SU-DHL-6 (cell line): ENCODE results near the gene CHSY3.

Source experiments
- H2AFZ ChIP-seq: fragments of 200-600 bp; sonication (generic); 2 replicates; pipeline ENCODE4 v1.6.1; 2014; ENCODE audit warnings: low read depth, mild to moderate bottlenecking, moderate library complexity, mixed read lengths, antibody characterized with exemption, low read length; ENCODE audit not compliant: severe bottlenecking
- H3F3A ChIP-seq: fragments of 200-600 bp; shearing (Covaris generic); 2 replicates; pipeline ENCODE4 v1.6.0; 2016; ENCODE audit warnings: antibody characterized with exemption, mild to moderate bottlenecking; ENCODE audit not compliant: insufficient read depth
- H3K27ac ChIP-seq: fragments of 200-600 bp; sonication (generic); 2 replicates; pipeline ENCODE4 v1.5.1; 2016; ENCODE audit warnings: low read depth, mild to moderate bottlenecking, low read length, moderate library complexity, mixed read lengths
- H3K27me3 ChIP-seq: fragments of 200-600 bp; sonication (generic), shearing (Covaris generic); 2 replicates; pipeline ENCODE4 v1.6.0; 2014; ENCODE audit warnings: mild to moderate bottlenecking, low read length
- H3K36me3 ChIP-seq: fragments of 200-600 bp; sonication (generic); 2 replicates; pipeline ENCODE4 v1.6.1; 2014; ENCODE audit warnings: mild to moderate bottlenecking, low read length, mixed read lengths
- H3K4me2 ChIP-seq: fragments of 300-600, 200-600 bp; shearing (Covaris generic), sonication (generic); 2 replicates; pipeline ENCODE4 v1.6.0; 2014; ENCODE audit warnings: low read length, low read depth, mild to moderate bottlenecking; ENCODE audit not compliant: poor library complexity, severe bottlenecking
- H3K4me3 ChIP-seq: fragments of 200-600 bp; sonication (generic); 2 replicates; pipeline ENCODE4 v1.5.1; 2014; ENCODE audit warnings: antibody characterized with exemption, low read length, mild to moderate bottlenecking, mixed read lengths; ENCODE audit not compliant: insufficient read depth, poor library complexity, severe bottlenecking
- H3K79me2 ChIP-seq: fragments of 200-600 bp; sonication (generic); 2 replicates; pipeline ENCODE4 v1.6.1; 2014; ENCODE audit warnings: mild to moderate bottlenecking, low read length, moderate library complexity; ENCODE audit not compliant: insufficient read depth
- H3K9ac ChIP-seq: fragments of 200-600 bp; sonication (generic); 2 replicates; pipeline ENCODE4 v1.7.0; 2014; ENCODE audit warnings: mild to moderate bottlenecking, low read length
- H3K9me2 ChIP-seq: fragments of 200-600 bp; sonication (generic); replicated peaks from 2 replicates; pipeline ENCODE4 v1.6.1; 2014; ENCODE audit warnings: low read length; ENCODE audit not compliant: insufficient read depth
- H3K9me3 ChIP-seq: fragments of 200-600 bp; sonication (generic); 2 replicates; pipeline ENCODE4 v1.6.1; 2014; ENCODE audit warnings: low read length, mixed read lengths; ENCODE audit not compliant: insufficient read depth
- H4K20me1 ChIP-seq: fragments of 200-600 bp; sonication (generic); 2 replicates; pipeline ENCODE4 v1.6.1; 2014; ENCODE audit warnings: low read depth, mild to moderate bottlenecking, antibody characterized with exemption, low read length, moderate library complexity, mixed read lengths
- EZH2phosphoT487 ChIP-seq: fragments of 200-600 bp; sonication (generic), shearing (Covaris generic); conservative IDR thresholded peaks from 2 replicates; pipeline ENCODE4 v1.6.1; 2018; ENCODE audit warnings: mild to moderate bottlenecking, antibody characterized with exemption, low read length, moderate library complexity, mixed read lengths
- TF ChIP-seq, protein P1 (sequence below): fragments of 200-600 bp; sonication (generic); IDR thresholded peaks from one replicate; pipeline ENCODE4 v1.5.1; 2017; ENCODE audit warnings: antibody characterized with exemption, mild to moderate bottlenecking, low read length, moderate library complexity; ENCODE audit not compliant: insufficient read depth, poor library complexity, severe bottlenecking

Gene CHSY3

DNA sequence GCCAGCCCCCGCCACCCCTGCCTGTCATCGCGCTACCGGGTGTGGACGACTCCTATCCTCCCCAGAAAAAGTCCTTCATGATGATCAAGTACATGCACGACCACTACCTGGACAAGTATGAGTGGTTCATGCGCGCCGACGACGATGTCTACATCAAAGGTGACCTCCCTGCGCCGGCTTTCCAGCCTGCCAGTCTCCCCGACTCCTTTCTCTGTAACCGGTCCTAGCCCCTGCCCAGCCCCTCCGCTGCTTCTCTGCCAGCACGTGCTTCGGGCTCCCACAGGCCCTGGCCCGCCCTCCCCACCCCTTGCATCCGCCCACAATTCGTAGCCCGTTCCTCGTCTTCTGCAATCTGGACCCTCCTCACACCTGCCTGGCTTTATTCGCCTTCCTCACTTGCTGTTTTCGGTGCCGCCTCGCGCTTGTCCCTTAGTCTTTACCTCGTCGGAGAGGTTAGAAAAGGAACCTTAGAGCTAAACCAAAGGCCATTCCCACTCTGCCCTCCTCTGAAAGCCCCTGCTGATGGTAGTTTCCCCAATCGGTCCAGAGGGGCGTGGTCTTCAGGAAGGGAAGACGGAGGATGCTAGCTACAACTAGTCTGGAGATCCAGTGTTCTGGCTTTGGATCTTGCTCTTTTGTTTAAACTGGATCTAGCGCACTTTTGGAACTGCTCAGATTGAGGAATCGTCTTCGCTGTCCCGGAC lies 1.4 kb downstream of the CHSY3 start:
- Histone ChIP-seq H3K4me3 (no peak overlapping the region), H3K27ac (no peak overlapping the region), H3K4me2 (no peak overlapping the region), H3F3A (no peaks in the 10 kb centered on the region), H3K36me3 (no peaks in the 10 kb centered on the region), H3K9ac (no peak overlapping the region), H2AFZ (no peak overlapping the region), H4K20me1 (no peaks in the 10 kb centered on the region), H3K27me3 (no peaks in the 10 kb centered on the region), H3K79me2 (no peaks in the 10 kb centered on the region), H3K9me2 (no peaks in the 10 kb centered on the region), H3K9me3 (no peaks in the 10 kb centered on the region)
- TF ChIP-seq, protein P1, sequence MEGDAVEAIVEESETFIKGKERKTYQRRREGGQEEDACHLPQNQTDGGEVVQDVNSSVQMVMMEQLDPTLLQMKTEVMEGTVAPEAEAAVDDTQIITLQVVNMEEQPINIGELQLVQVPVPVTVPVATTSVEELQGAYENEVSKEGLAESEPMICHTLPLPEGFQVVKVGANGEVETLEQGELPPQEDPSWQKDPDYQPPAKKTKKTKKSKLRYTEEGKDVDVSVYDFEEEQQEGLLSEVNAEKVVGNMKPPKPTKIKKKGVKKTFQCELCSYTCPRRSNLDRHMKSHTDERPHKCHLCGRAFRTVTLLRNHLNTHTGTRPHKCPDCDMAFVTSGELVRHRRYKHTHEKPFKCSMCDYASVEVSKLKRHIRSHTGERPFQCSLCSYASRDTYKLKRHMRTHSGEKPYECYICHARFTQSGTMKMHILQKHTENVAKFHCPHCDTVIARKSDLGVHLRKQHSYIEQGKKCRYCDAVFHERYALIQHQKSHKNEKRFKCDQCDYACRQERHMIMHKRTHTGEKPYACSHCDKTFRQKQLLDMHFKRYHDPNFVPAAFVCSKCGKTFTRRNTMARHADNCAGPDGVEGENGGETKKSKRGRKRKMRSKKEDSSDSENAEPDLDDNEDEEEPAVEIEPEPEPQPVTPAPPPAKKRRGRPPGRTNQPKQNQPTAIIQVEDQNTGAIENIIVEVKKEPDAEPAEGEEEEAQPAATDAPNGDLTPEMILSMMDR: no peak

GRCh38 chr5:129906177-129906887 lies 2.1 kb downstream of the CHSY3 start:
- Histone ChIP-seq H3K9me2 (no peaks in the 10 kb centered on the region), H3K4me2 (no peak overlapping the region), H3K36me3 (no peaks in the 10 kb centered on the region), H3K4me3 (no peak overlapping the region), H3K27me3 (no peaks in the 10 kb centered on the region), H3K27ac (no peak overlapping the region), H4K20me1 (no peaks in the 10 kb centered on the region), H3K9ac (no peak overlapping the region), H3K79me2 (no peaks in the 10 kb centered on the region), H3F3A (no peaks in the 10 kb centered on the region), H3K9me3 (no peaks in the 10 kb centered on the region), H2AFZ (no peak overlapping the region)
- TF ChIP-seq EZH2phosphoT487: no peak
- TF ChIP-seq, protein P1: no peak

- H3K27ac ChIP-seq: no peak overlapping the region
- H2AFZ ChIP-seq: no peak overlapping the region
- H3K79me2 ChIP-seq: no peaks in the 10 kb centered on the region
- H3K9me2 ChIP-seq: no peaks in the 10 kb centered on the region
- H3K27me3 ChIP-seq: no peaks in the 10 kb centered on the region
- no peak for TF ChIP-seq EZH2phosphoT487
- TF ChIP-seq, protein P1: no peak
- no peak overlapping the region for H3K4me2 ChIP-seq
- no peaks in the 10 kb centered on the region for H3K9me3 ChIP-seq
- no peak overlapping the region for H3K9ac ChIP-seq
- no peaks in the 10 kb centered on the region for H3K36me3 ChIP-seq
- H4K20me1 ChIP-seq: no peaks in the 10 kb centered on the region
- H3K4me3 ChIP-seq: no peak overlapping the region
- no peaks in the 10 kb centered on the region for H3F3A ChIP-seq
These were observed 5.0 kb downstream of the CHSY3 start for GRCh38 chr5:129909225-129909624.
